ENCODE measurements around the gene PLEKHM3.

GRCh38 chr2:207995887-207996286 is 29.4 kb downstream of the PLEKHM3 start:
- TF ChIP-seq POLR2A (IDR thresholded peaks at IDR 0.05; ENCODE audit: low read depth, low read length) (no peak), POLR2AphosphoS5 (IDR thresholded peaks at IDR 0.05; ENCODE audit: low read depth, low read length) (no peak), TAF1 (IDR thresholded peaks at IDR 0.05; ENCODE audit: low read depth, low read length) (no peak), SPI1 (IDR thresholded peaks at IDR 0.05; ENCODE audit: low read depth, low read length) (no peak), PAX5 (IDR thresholded peaks at IDR 0.05; ENCODE audit: insufficient read depth, low read length, severe bottlenecking) (no peak)

Data from GM12891 (cell line).